ENCODE results near the gene PPP1R13B.

Gene PPP1R13B

GRCh38 chr14:103885509-103885932 is 38.1 kb upstream of the PPP1R13B start:
- TF ChIP-seq EZH2 (IDR thresholded peaks at IDR 0.05; ENCODE audit: borderline replicate concordance, low read length): no peak
- no peaks in the 10 kb centered on the region for H3K36me3 ChIP-seq (ENCODE audit: insufficient read depth, low read length)

GRCh38 chr14:103884854-103885253 is 37.5 kb upstream of the PPP1R13B start:
- no peak for TF ChIP-seq CTCF (IDR thresholded peaks at IDR 0.05; ENCODE audit: low read length)
- no peak for TF ChIP-seq EZH2 (IDR thresholded peaks at IDR 0.05; ENCODE audit: borderline replicate concordance, low read length)
- no peak overlapping the region for H2AFZ ChIP-seq (ENCODE audit: low read length)
- H3K4me1 ChIP-seq (ENCODE audit: insufficient read depth, low read length, severe bottlenecking): peaks cover 10% of the 10 kb centered on the region
- H3K9me2 ChIP-seq (ENCODE audit: low read depth, low read length): no peaks in the 10 kb centered on the region
- peaks cover 12% of the 10 kb centered on the region for H3K27me3 ChIP-seq (ENCODE audit: insufficient read depth, low read length)
- H3K4me2 ChIP-seq (ENCODE audit: low read length): no peak overlapping the region
- H3K4me3 ChIP-seq (ENCODE audit: low read depth, low read length, poor library complexity, severe bottlenecking): no peak overlapping the region
- no peak overlapping the region for H3K27ac ChIP-seq (ENCODE audit: low read depth, low read length, poor library complexity, severe bottlenecking)
- no peaks in the 10 kb centered on the region for H3K79me2 ChIP-seq (ENCODE audit: insufficient read depth, low read length)
- no peaks in the 10 kb centered on the region for H4K20me1 ChIP-seq (ENCODE audit: insufficient read depth, low read length)
- no peak overlapping the region for H3K9ac ChIP-seq (ENCODE audit: low read length)
- no peaks in the 10 kb centered on the region for H3K36me3 ChIP-seq (ENCODE audit: insufficient read depth, low read length)
- no peaks in the 10 kb centered on the region for H3K9me3 ChIP-seq (ENCODE audit: low read length)
- no peaks in the 10 kb centered on the region for H3F3A ChIP-seq (ENCODE audit: insufficient read depth, low read length)

More at GRCh38 chr14:103885509-103885932, 38.1 kb upstream of the PPP1R13B start:
- H3K9me2 ChIP-seq (ENCODE audit: low read depth, low read length): no peaks in the 10 kb centered on the region
- H2AFZ ChIP-seq (ENCODE audit: low read length): no peak overlapping the region
- H3K4me3 ChIP-seq (ENCODE audit: low read depth, low read length, poor library complexity, severe bottlenecking): no peak overlapping the region
- peaks cover 5% of the 10 kb centered on the region for H3K4me1 ChIP-seq (ENCODE audit: insufficient read depth, low read length, severe bottlenecking)
- H3K79me2 ChIP-seq (ENCODE audit: insufficient read depth, low read length): no peaks in the 10 kb centered on the region
- no peak overlapping the region for H3K9ac ChIP-seq (ENCODE audit: low read length)
- no peak overlapping the region for H3K27ac ChIP-seq (ENCODE audit: low read depth, low read length, poor library complexity, severe bottlenecking)
- no peaks in the 10 kb centered on the region for H4K20me1 ChIP-seq (ENCODE audit: insufficient read depth, low read length)
- no peaks in the 10 kb centered on the region for H3K9me3 ChIP-seq (ENCODE audit: low read length)
- H3K27me3 ChIP-seq (ENCODE audit: insufficient read depth, low read length): peaks cover 8% of the 10 kb centered on the region; the same call in 1 of the 2 replicates
- no peaks in the 10 kb centered on the region for H3F3A ChIP-seq (ENCODE audit: insufficient read depth, low read length)
- no peak overlapping the region for H3K4me2 ChIP-seq (ENCODE audit: low read length)

GRCh38 chr14:103883263-103883523 is 35.8 kb upstream of the PPP1R13B start:
- H3F3A ChIP-seq (ENCODE audit: insufficient read depth, low read length): no peaks in the 10 kb centered on the region
- H3K9ac ChIP-seq (ENCODE audit: low read length): no peak overlapping the region
- H3K4me3 ChIP-seq (ENCODE audit: low read depth, low read length, poor library complexity, severe bottlenecking): no peak overlapping the region
- no peak overlapping the region for H2AFZ ChIP-seq (ENCODE audit: low read length)
- no peak overlapping the region for H3K4me2 ChIP-seq (ENCODE audit: low read length)
- peaks cover 18% of the 10 kb centered on the region for H3K27me3 ChIP-seq (ENCODE audit: insufficient read depth, low read length)
- H3K36me3 ChIP-seq (ENCODE audit: insufficient read depth, low read length): no peaks in the 10 kb centered on the region
- no peaks in the 10 kb centered on the region for H4K20me1 ChIP-seq (ENCODE audit: insufficient read depth, low read length)
- no peaks in the 10 kb centered on the region for H3K9me2 ChIP-seq (ENCODE audit: low read depth, low read length)
- no peaks in the 10 kb centered on the region for H3K79me2 ChIP-seq (ENCODE audit: insufficient read depth, low read length)
- H3K27ac ChIP-seq (ENCODE audit: low read depth, low read length, poor library complexity, severe bottlenecking): no peak overlapping the region
- TF ChIP-seq CTCF (IDR thresholded peaks at IDR 0.05; ENCODE audit: low read length): no peak
- no peak for TF ChIP-seq EZH2 (IDR thresholded peaks at IDR 0.05; ENCODE audit: borderline replicate concordance, low read length)
- H3K9me3 ChIP-seq (ENCODE audit: low read length): no peaks in the 10 kb centered on the region
- peaks cover 6% of the 10 kb centered on the region for H3K4me1 ChIP-seq (ENCODE audit: insufficient read depth, low read length, severe bottlenecking)

GRCh38 chr14:103882503-103883262 is 35.3 kb upstream of the PPP1R13B start:
- Histone ChIP-seq H3K36me3 (ENCODE audit: insufficient read depth, low read length) (no peaks in the 10 kb centered on the region), H3K9me3 (ENCODE audit: low read length) (no peaks in the 10 kb centered on the region), H3K4me3 (ENCODE audit: low read depth, low read length, poor library complexity, severe bottlenecking) (no peak overlapping the region), H3K79me2 (ENCODE audit: insufficient read depth, low read length) (no peaks in the 10 kb centered on the region), H3K27me3 (ENCODE audit: insufficient read depth, low read length) (peaks cover 18% of the 10 kb centered on the region), H3K27ac (ENCODE audit: low read depth, low read length, poor library complexity, severe bottlenecking) (no peak overlapping the region), H2AFZ (ENCODE audit: low read length) (no peak overlapping the region), H4K20me1 (ENCODE audit: insufficient read depth, low read length) (no peaks in the 10 kb centered on the region), H3F3A (ENCODE audit: insufficient read depth, low read length) (no peaks in the 10 kb centered on the region), H3K9ac (ENCODE audit: low read length) (no peak overlapping the region), H3K4me2 (ENCODE audit: low read length) (no peak overlapping the region), H3K9me2 (ENCODE audit: low read depth, low read length) (no peaks in the 10 kb centered on the region), H3K4me1 (ENCODE audit: insufficient read depth, low read length, severe bottlenecking) (peaks cover 6% of the 10 kb centered on the region)
- no peak for TF ChIP-seq EZH2 (IDR thresholded peaks at IDR 0.05; ENCODE audit: borderline replicate concordance, low read length)
- TF ChIP-seq CTCF (IDR thresholded peaks at IDR 0.05; ENCODE audit: low read length): no peak
